Karpas-422 (cell line): ENCODE measurements around the gene DDA1. TPM values are rescaled to one million over a fixed set of nuclear protein-coding genes. Genes with fewer than 3 reads are reported as not detected.

Experiments used
- DNase-seq: peaks from one replicate; pipeline ENCODE4 v3.0.0-alpha.2; 2015
- H2AFZ ChIP-seq: fragments of 200-600 bp; sonication (generic); 2 replicates; pipeline ENCODE4 v1.6.1; 2014; ENCODE audit warnings: antibody characterized with exemption, low read length, mixed read lengths
- H3K27ac ChIP-seq: fragments of 200-600 bp; sonication (generic); 2 replicates; pipeline ENCODE4 v1.5.1; 2014; ENCODE audit warnings: mild to moderate bottlenecking, low read length, moderate library complexity
- H3K27me3 ChIP-seq: fragments of 200-600 bp; sonication (generic); 2 replicates; pipeline ENCODE4 v1.6.1; 2014; ENCODE audit warnings: low read length, mixed read lengths
- H3K36me3 ChIP-seq: fragments of 200-600 bp; sonication (generic); 2 replicates; pipeline ENCODE4 v1.6.1; 2014; ENCODE audit warnings: low read length, mixed read lengths; ENCODE audit not compliant: insufficient read depth
- H3K4me1 ChIP-seq: fragments of 200-600 bp; sonication (generic); 2 replicates; pipeline ENCODE4 v1.6.1; 2014; ENCODE audit warnings: mild to moderate bottlenecking, low read length, mixed read lengths
- H3K4me2 ChIP-seq: fragments of 200-600 bp; sonication (generic); 2 replicates; pipeline ENCODE4 v1.6.1; 2014; ENCODE audit warnings: low read length, low read depth, mild to moderate bottlenecking; ENCODE audit not compliant: poor library complexity, severe bottlenecking
- H3K4me3 ChIP-seq: fragments of 200-600 bp; sonication (generic); 2 replicates; pipeline ENCODE4 v1.5.1; 2014; ENCODE audit warnings: mild to moderate bottlenecking, antibody characterized with exemption, low read length, mixed read lengths
- H3K79me2 ChIP-seq: fragments of 200-600 bp; sonication (generic); 2 replicates; pipeline ENCODE4 v1.6.1; 2014; ENCODE audit warnings: mild to moderate bottlenecking, low read length, mixed read lengths
- H3K9ac ChIP-seq: fragments of 200-600 bp; sonication (generic); 2 replicates; pipeline ENCODE4 v1.6.0; 2014; ENCODE audit warnings: low read length
- H3K9me2 ChIP-seq: fragments of 200-600 bp; sonication (generic), shearing (Covaris generic); replicated peaks from 2 replicates; pipeline ENCODE4 v1.6.0; 2014; ENCODE audit warnings: mild to moderate bottlenecking, low read length, moderate library complexity; ENCODE audit not compliant: insufficient read depth
- H3K9me3 ChIP-seq: fragments of 300-700, 200-600 bp; sonication (generic); 2 replicates; pipeline ENCODE4 v1.6.1; 2014; ENCODE audit warnings: low read length, mixed read lengths
- H4K20me1 ChIP-seq: fragments of 200-600 bp; sonication (generic); 2 replicates; pipeline ENCODE4 v1.6.1; 2014; ENCODE audit warnings: mild to moderate bottlenecking, antibody characterized with exemption, low read length, low read depth; ENCODE audit not compliant: insufficient read depth
- total RNA-seq: library from RNA; depleted of rRNA; stranded (reverse); fragments of >200 nt; shearing (Covaris generic); gene quantifications from 2 replicates; pipeline ENCODE4 v1.2.3, GENCODE V29; 2014; ENCODE audit warnings: low replicate concordance

The DDA1 gene
- total RNA-seq, 1 experiment from 2014 or later, result 24.4 TPM

DNA sequence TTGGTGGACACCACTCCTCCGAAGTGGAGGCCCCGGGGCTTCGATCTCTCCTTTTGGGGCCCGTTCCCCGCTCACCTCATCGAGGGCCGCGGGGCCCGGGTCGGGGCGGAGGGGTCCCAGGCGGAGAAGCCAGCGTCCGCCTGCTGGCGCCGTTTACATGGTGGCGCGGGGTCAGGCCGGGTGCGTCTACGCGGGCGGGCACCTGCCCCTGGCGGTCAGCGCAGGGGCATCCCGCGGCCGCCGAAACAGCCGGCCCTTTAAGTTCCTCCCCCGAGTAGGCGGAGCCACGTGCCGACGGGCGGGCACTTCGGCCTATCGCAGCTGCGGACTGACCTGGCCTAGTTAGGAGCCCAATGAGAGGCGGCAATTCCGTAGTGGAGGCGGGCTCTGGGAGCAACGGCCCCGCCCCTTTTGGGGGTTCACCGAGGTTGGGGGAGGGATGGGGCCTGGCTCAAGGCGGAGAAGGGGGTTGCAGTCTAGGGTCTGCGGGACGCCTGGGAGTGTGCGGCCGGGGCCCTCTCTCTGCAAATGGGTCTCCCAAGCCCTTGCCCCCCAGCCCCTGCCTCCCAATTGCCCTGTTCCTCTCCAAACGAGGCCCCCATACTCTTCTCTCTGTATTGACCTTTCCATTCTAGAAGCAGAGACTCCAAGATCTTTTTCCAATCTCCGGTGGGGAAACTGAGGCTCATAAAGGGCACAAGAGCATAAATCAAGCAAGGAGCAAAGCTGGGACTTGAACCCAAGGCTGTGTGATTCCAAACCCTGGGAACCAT, 6.0 kb upstream of the DDA1 start, which contains the start of gene ABHD8:
Gene ABHD8, minus strand, starts transcription at position 259 of the 773 bp plus-strand sequence. CDS start 1,809 bp downstream, outside the sequence.
- Histone ChIP-seq H3K4me3 (peak within 1 kb of the TSS; percentile 43; the same call in 1 of the 2 replicates), H4K20me1 (peaks cover 11% of the 10 kb centered on the region; the same call in 1 of the 2 replicates), H2AFZ (no peak within 1 kb of the TSS), H3K27ac (peak within 1 kb of the TSS; percentile 10; the same call in 1 of the 2 replicates), H3K27me3 (no peaks in the 10 kb centered on the region), H3K36me3 (no peaks in the 10 kb centered on the region), H3K4me2 (peak within 1 kb of the TSS; percentile 37), H3K9me2 (no peaks in the 10 kb centered on the region), H3K9ac (peak within 1 kb of the TSS; percentile 4; the same call in 1 of the 2 replicates), H3K79me2 (peaks cover 6% of the 10 kb centered on the region; the same call in 1 of the 2 replicates), H3K9me3 (no peaks in the 10 kb centered on the region), H3K4me1 (peaks cover 24% of the 10 kb centered on the region)
- peak; percentile 94 for DNase-seq

DNA sequence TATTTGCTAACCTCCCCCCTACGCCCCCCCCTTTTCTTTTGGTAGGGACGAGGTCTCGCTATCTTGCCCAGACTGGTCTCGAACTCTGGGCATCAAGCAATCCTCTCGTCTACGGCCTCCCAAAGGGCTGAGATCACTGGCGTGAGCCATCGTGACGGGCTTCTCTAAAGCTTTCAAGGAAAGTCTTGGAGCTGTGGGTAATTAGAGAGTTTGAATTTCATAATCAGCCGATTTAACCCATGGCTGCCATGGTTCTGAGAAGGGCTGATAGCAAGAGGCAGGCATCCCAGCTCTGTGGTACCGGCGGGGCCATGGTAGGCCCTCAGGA, 5.5 kb upstream of the DDA1 start:
- H4K20me1 ChIP-seq, result peaks cover 11% of the 10 kb centered on the region; the same call in 1 of the 2 replicates
- H3K4me1 ChIP-seq, result peaks cover 24% of the 10 kb centered on the region
- no peak overlapping the region for H3K4me2 ChIP-seq
- no peak overlapping the region for H3K27ac ChIP-seq
- no peak overlapping the region for H3K4me3 ChIP-seq
- H3K36me3 ChIP-seq, result no peaks in the 10 kb centered on the region
- no peak for DNase-seq
- no peaks in the 10 kb centered on the region for H3K9me3 ChIP-seq
- no peak overlapping the region for H3K9ac ChIP-seq
- peaks cover 6% of the 10 kb centered on the region; the same call in 1 of the 2 replicates for H3K79me2 ChIP-seq
- H3K27me3 ChIP-seq, result no peaks in the 10 kb centered on the region
- H3K9me2 ChIP-seq, result no peaks in the 10 kb centered on the region
- H2AFZ ChIP-seq, result no peak overlapping the region

DNA sequence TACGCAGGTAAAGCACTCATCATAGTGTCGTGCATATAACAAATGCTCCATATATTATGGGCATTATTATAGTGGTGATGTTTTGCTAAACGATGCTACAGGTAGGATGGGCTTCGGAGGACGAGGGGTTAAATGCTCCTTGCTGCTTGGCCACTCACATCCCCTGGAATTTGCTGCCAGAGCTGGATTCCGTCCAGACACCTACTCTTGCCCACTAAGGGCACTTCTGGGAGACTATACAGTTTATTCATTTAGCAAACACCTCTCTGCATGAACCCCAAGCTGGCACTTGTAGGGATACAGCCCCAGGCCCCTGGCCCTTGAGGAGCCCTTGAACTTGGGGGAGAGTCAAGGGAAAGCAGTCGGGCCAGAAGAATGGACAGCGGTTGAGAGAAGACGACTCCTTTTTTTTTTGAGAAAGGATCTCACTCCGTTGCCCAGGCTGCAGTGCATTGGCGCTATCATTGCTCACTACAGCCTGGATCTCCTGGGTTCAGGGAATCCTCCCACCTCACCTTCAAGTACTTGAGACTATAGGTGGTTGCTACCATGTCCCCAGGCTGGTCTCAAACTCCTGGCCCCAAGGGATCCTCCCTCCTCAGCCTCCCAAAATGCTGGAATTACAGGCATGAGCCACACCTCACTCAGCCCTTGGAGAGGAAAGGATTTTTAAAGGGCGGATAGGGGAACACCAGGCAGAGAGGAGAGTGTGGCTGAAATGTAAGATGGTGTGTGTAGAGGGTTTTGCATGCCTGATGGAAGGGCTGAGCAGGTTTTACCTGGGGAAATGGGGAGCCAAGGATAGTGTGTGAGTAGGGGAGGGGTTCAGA, 4.8 kb upstream of the DDA1 start:
- H3K27ac ChIP-seq, result no peak overlapping the region
- peaks cover 11% of the 10 kb centered on the region; the same call in 1 of the 2 replicates for H4K20me1 ChIP-seq
- H3K4me3 ChIP-seq, result no peak overlapping the region

DNA sequence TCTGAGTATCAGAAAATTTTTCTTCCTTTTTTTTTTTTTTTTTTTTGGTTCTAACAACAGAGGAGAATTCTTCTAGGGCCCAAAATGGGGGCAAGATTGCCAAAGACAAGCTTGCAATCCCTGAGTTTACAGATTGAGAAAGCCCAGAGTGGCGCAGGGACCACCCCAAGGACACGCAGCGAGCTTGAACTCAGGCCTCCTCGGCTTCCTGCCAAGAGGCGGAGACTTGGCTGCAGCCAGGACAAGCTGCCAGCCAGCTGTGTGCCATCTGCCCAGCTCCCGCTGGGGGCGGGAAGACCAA, 4.2 kb upstream of the DDA1 start:
- Histone ChIP-seq H3K36me3 (no peaks in the 10 kb centered on the region), H3K79me2 (peaks cover 14% of the 10 kb centered on the region), H3K4me3 (no peak overlapping the region), H4K20me1 (peaks cover 13% of the 10 kb centered on the region; the same call in 1 of the 2 replicates), H3K4me1 (peaks cover 25% of the 10 kb centered on the region), H3K9me2 (no peaks in the 10 kb centered on the region), H2AFZ (no peak overlapping the region), H3K9ac (no peak overlapping the region), H3K27ac (no peak overlapping the region), H3K4me2 (no peak overlapping the region), H3K27me3 (no peaks in the 10 kb centered on the region), H3K9me3 (no peaks in the 10 kb centered on the region)
- no peak for DNase-seq

More for the DNA sequence above, 4.8 kb upstream of the DDA1 start:
- Histone ChIP-seq H3K9ac (no peak overlapping the region), H3K79me2 (peaks cover 9% of the 10 kb centered on the region), H2AFZ (no peak overlapping the region), H3K9me3 (no peaks in the 10 kb centered on the region), H3K27me3 (no peaks in the 10 kb centered on the region), H3K9me2 (no peaks in the 10 kb centered on the region), H3K4me1 (peaks cover 24% of the 10 kb centered on the region), H3K4me2 (no peak overlapping the region), H3K36me3 (no peaks in the 10 kb centered on the region)
- no peak for DNase-seq

DNA sequence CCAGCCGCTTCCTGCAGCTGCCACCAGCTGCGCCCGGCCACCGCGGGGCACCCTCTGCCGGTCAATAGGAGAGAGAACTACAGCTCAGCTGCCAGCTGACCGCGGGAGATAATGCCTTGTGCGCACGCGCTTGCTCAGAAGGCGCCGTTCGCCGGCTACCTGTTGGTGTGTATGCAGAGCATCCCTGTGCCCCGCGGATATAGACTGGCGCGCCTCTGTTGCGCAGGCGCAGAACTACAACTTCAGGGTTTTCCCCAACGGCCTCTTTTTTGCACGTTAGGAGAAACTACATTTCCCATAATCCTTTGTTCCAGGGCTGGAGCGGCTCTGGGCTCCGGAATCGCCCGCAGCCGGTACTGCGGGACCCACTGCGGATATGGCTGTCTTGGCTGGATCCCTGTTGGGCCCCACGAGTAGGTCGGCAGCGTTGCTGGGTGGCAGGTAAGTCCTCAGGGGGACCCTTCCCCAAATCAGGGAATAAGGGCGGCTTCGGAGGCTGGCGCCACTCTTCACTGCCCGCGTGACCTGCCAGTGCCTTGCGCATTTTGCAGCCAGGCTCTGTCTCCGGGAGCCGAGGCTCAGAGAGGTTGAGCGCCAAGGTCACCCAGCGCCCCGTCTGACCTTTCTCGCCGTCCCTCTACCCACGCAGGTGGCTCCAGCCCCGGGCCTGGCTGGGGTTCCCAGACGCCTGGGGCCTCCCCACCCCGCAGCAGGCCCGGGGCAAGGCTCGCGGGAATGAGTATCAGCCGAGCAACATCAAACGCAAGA, 3.7 kb upstream of the DDA1 start, which contains the start of gene MRPL34:
Gene MRPL34, plus strand, starts transcription at position 356 of the 768 bp plus-strand sequence. Its CDS starts 21 bp downstream, at position 377.
- peak; percentile 99 for DNase-seq
- H4K20me1 ChIP-seq, result peaks cover 18% of the 10 kb centered on the region; the same call in 1 of the 2 replicates
- H3K36me3 ChIP-seq, result no peaks in the 10 kb centered on the region
- peaks cover 30% of the 10 kb centered on the region for H3K4me1 ChIP-seq
- peak within 1 kb of the TSS; percentile 97 for H3K4me2 ChIP-seq
- peak within 1 kb of the TSS; percentile 90 for H3K9ac ChIP-seq
- peak within 1 kb of the TSS; percentile 88 for H3K4me3 ChIP-seq
- peak within 1 kb of the TSS; percentile 65 for H2AFZ ChIP-seq
- H3K9me2 ChIP-seq, result no peaks in the 10 kb centered on the region
- no peaks in the 10 kb centered on the region for H3K27me3 ChIP-seq
- no peaks in the 10 kb centered on the region for H3K9me3 ChIP-seq
- H3K27ac ChIP-seq, result peak within 1 kb of the TSS; percentile 75
- H3K79me2 ChIP-seq, result peaks cover 20% of the 10 kb centered on the region

DNA sequence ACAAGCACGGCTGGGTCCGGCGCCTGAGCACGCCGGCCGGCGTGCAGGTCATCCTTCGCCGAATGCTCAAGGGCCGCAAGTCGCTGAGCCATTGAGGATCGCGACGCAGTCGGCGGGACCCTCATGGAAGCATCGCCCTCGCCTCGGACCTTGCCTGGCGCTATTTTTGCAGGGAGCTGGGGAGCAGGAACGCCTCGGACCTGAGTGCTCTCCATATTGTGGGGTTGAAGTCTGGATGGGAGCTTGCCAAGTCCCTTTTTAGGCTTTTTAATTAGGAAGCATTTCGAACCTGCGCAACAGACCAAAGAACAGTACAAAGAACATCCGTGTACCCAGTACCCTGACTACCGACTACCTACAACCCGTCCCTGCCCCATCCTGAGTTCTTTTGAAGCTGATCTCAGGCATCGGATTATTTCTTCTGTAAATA, 3.1 kb upstream of the DDA1 start:
- no peaks in the 10 kb centered on the region for H3K9me3 ChIP-seq
- H3K27me3 ChIP-seq, result no peaks in the 10 kb centered on the region
- peak overlapping the region; percentile 90 for H3K9ac ChIP-seq
- peaks cover 22% of the 10 kb centered on the region; the same call in 1 of the 2 replicates for H4K20me1 ChIP-seq
- no peaks in the 10 kb centered on the region for H3K36me3 ChIP-seq
- peaks cover 32% of the 10 kb centered on the region for H3K4me1 ChIP-seq
- H3K27ac ChIP-seq, result peak overlapping the region; percentile 75
- H3K4me3 ChIP-seq, result peak overlapping the region; percentile 88
- peaks cover 26% of the 10 kb centered on the region for H3K79me2 ChIP-seq
- peak; percentile 68 for DNase-seq
- H3K4me2 ChIP-seq, result peak overlapping the region; percentile 97
- no peaks in the 10 kb centered on the region for H3K9me2 ChIP-seq
- peak overlapping the region; percentile 65 for H2AFZ ChIP-seq

DNA sequence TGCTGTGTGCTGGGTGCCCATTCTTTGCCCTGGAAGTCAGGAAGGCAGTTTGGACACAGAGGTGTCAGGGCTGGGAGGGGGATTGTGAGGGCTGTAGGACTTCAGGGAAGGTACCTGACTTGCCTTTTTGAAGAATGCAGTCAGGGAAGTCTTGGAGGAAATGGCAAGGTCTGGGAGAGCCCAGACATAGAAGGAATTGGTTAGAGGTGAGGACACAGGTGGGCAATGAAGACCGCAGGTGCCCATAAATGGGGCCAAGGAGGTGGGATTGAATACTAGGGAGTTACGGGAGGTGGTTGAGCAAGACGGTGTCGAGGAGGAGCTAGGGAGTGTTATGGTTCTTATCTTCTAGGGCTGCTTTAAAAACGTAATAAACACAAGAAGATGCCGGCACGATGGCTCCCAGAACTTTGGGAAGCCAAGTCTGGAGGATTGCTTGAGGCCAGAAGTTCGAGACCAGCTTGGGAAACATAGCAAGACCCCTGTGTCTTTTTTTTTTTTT, 1.4 kb upstream of the DDA1 start:
- Histone ChIP-seq H4K20me1 (peaks cover 31% of the 10 kb centered on the region; the same call in 1 of the 2 replicates), H3K4me1 (peaks cover 21% of the 10 kb centered on the region), H3K4me3 (no peak overlapping the region), H3K9ac (no peak overlapping the region), H3K9me3 (no peaks in the 10 kb centered on the region), H3K9me2 (no peaks in the 10 kb centered on the region), H3K4me2 (no peak overlapping the region), H3K27me3 (no peaks in the 10 kb centered on the region), H2AFZ (no peak overlapping the region), H3K79me2 (peaks cover 40% of the 10 kb centered on the region), H3K27ac (no peak overlapping the region), H3K36me3 (no peaks in the 10 kb centered on the region)
- DNase-seq, result no peak
